Activated CD8-positive, alpha-beta memory T cell treated with anti-CD3 and anti-CD28 coated beads for 36 hours (primary cell): ENCODE measurements around the gene TAS2R38. TPM values are rescaled to one million over a fixed set of nuclear protein-coding genes. Genes with fewer than 3 reads are reported as not detected.
"Not testable (repeated sequence)": the region's sequence is repeated elsewhere in the genome, so short reads cannot be mapped to it uniquely, and the experiment has no call there.

Experiments used
- CTCF ChIA-PET: fragments of 350-600 bp; sonication (Branson Sonifier 250); formaldehyde crosslinking; loops from one replicate; lab custom pipeline; 2021; ENCODE audit warnings: antibody characterized with exemption; lab: Charles Lee
- POLR2A ChIA-PET: fragments of 350-600 bp; sonication (Branson Sonifier 250); formaldehyde crosslinking; loops from one replicate; lab custom pipeline; 2021; ENCODE audit warnings: antibody characterized with exemption; lab: Charles Lee
- total RNA-seq, 2 experiments: library from RNA; stranded (reverse); gene quantifications; one replicate each; pipeline ENCODE4 v1.2.3, GENCODE V29; 2021

Gene TAS2R38
- not detected for total RNA-seq

- ChIA-PET POLR2A (interaction anchor here (0.6 kb wide), 1 partner anchor 11 kb away, joined by 3 read pairs; no protein-coding TSS in a partner anchor), CTCF (interaction anchor here (3.5 kb wide), 1 partner anchor 329 kb away, joined by 17 read pairs; no protein-coding TSS in a partner anchor)
These were observed at the start of gene TAS2R38 for GRCh38 chr7:141973673-141974072. TAS2R38 (minus strand) TSS chr7:141973773; CDS start chr7:141973689, 84 bp downstream.

DNA sequence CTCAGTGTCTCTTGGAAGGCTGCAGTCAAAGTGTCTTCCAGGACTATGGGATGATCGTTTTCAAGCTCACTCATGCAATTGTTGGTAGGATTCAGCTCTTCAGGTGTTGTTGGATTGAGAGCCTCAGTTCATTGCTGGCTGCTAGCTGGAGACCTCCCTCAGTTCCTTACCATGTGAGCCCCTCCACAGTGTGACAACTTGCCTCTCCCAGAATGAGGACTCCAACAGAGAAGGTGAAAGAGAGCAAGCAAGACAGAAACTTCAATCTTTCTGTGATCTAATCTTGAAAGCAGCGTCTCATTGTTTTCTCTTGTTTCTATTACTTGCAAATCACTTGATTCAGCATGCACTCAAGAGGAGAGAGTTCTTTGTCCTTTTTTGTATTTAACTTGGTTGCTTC is 44.6 kb upstream of the TAS2R38 start:
- ChIA-PET CTCF (no interaction called here), POLR2A (no interaction called here)

- ChIA-PET CTCF (no interaction called here), POLR2A (no interaction called here)
These were observed 43.9 kb upstream of the TAS2R38 start for GRCh38 chr7:142017451-142017850.

GRCh38 chr7:142012825-142013511 is 39.4 kb upstream of the TAS2R38 start:
- POLR2A ChIA-PET, result no interaction called here
- CTCF ChIA-PET, result no interaction called here

DNA sequence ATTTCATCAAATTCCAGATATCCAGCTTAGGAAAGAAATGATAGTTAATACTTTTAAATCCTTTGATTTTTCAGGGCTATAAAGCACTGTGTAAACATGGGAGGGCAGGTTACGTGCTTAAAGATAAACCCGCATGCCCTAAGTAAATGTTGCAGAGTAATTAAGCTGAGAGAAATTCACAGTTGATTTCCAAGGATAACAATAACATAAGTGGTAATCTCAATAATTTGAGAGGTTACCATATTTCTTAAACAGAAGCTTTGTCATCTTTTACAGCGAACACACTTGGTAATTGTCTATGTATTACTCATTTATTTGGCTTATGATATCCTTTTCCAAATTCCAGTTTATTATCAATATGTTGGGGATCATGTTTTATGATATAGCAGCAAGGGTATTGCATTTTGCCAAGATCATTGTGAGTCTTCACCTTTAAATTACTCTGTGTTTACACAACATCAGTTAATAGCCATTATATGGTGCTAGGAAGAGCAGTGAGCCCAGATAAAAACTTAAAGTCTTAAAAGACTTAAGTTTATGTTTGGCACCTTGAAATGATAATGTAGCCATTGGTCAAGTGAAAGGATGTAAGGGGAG is 37.5 kb upstream of the TAS2R38 start:
- CTCF ChIA-PET, result no interaction called here

GRCh38 chr7:142009187-142009586 is 35.6 kb upstream of the TAS2R38 start:
- CTCF ChIA-PET, result no interaction called here
- POLR2A ChIA-PET, result no interaction called here

More for the DNA sequence above, 37.5 kb upstream of the TAS2R38 start:
- POLR2A ChIA-PET, result no interaction called here

- CTCF ChIA-PET, result no interaction called here
- POLR2A ChIA-PET, result no interaction called here
These were observed 33.0 kb upstream of the TAS2R38 start for GRCh38 chr7:142006577-142006976.

- ChIA-PET CTCF (no interaction called here), POLR2A (no interaction called here)
These were observed 28.6 kb upstream of the TAS2R38 start for GRCh38 chr7:142002179-142002578.

DNA sequence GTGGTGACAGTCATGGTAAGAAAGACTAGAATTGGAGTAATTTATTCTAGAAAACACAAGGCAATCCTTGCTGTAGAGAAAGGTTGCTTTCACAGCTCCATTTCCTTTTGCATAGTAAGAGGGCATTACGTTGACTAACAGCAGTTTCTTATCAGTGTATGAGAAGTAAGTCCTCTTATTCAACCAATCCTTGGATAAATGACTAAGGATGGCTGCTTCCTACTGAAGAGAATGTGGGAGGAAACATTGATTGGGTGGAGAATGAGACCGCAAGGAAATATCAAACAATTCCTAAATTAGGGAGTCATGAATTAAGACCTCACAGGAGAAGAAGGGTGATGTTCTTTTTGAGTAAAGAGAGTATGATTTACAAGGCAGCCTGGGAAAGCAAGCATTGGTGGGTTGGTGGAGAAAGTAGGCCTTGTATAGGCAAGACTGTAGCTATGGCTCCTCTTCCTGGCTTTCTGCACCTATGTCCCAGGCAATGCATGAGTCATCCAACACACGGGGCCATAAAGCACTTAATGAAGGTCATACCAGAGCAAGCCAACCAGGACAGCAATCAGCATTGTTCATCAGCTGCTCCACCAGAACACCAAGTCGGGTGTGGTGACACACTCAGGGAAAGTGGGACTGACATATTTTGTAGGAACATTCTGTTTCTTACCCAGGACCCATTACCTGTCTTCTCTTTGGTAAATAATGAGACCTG is 27.7 kb upstream of the TAS2R38 start:
- ChIA-PET CTCF (no interaction called here), POLR2A (no interaction called here)

DNA sequence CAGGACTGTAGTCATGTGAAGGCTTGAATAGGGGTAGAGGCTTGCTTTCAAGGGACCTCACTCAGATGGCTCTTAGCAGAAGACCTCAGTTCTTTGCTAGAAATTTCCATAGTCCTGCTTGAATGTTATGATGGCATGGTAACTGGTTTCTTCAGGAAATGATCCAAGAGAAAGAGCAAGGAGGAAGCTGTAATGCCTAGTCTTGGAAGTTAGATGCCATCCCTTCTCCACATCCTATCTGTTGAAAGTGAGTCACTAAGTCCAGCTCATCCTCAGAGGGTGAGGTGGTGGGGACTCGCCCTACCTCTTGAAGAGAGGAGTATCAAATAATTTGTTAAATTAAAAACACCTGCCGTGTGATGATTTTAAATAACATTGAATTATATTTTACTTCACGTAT is 26.7 kb upstream of the TAS2R38 start:
- ChIA-PET CTCF (no interaction called here), POLR2A (no interaction called here)

DNA sequence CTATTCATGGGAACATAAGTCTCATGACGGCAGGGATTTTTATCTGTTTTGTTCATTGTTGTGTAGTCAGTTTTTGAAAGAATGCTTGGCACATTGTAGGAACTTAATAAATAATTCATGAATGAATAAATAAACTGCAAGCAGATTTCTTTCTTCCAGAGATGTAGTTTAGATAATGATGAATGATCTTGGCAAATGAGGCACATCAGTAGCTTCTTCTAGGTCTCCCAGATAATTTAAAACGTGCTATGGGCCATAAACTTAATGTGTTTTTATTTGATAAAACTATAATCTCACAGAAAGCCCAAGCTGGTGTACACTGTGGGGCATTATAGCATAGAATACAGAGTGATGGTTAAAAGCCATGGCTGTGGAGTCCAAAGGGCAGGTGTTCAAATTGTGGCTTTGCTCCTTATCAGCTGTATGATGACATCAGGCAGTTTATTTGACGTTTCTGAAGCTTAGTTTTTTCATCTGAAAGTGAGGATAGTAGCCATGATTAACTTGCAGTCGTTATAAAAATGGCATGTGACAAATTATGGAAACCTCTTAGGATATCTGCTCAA is 25.6 kb upstream of the TAS2R38 start:
- CTCF ChIA-PET, result no interaction called here
- POLR2A ChIA-PET, result no interaction called here

- POLR2A ChIA-PET, result no interaction called here
- CTCF ChIA-PET, result no interaction called here
These were observed 19.8 kb upstream of the TAS2R38 start for GRCh38 chr7:141993354-141993753.

DNA sequence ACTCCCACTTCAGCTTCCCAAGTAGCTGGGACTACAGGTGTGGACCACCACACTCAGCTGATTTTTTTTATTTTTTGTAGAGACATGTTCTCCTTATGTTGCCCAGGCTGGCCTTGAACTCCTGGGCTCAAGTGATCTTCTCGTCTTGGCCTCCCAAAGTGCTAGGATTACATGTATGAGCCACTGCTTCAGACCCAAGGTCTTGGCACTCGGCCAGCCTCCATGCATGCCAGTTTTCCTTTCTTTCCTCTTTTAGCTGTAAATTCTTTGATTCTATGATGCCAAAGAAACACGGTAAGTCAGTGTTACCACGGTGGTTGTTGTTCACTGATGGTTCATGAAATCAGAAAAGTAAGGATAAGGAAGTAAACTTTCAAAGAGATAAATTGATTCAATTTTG is 19.1 kb upstream of the TAS2R38 start:
- ChIA-PET CTCF (interaction anchor here (0.6 kb wide), 1 partner anchor 255 kb away, joined by 4 read pairs; no protein-coding TSS in a partner anchor), POLR2A (no interaction called here)

DNA sequence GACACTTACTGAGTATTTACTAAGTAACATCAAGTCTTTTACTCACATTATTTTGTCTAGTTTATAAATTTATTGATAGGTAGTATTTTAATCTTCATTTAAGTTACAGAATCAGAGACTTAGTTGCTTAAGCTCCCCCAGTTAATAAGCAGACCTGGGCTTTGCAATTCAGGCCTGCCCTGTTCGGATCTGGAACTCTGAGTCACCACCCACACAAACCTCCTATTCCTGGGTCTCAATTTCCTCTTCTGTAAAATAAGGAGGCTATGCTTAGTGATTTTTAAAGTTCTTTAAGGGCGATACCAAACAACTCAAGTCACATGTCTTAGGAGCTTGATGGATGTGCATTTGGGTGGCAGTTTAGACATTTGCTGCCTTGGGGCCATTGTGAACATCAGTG is 18.6 kb upstream of the TAS2R38 start:
- ChIA-PET POLR2A (no interaction called here), CTCF (interaction anchor here (0.6 kb wide), 1 partner anchor 256 kb away, joined by 4 read pairs; no protein-coding TSS in a partner anchor)

GRCh38 chr7:141991140-141991539 is 17.6 kb upstream of the TAS2R38 start:
- POLR2A ChIA-PET, result no interaction called here
- CTCF ChIA-PET, result no interaction called here

DNA sequence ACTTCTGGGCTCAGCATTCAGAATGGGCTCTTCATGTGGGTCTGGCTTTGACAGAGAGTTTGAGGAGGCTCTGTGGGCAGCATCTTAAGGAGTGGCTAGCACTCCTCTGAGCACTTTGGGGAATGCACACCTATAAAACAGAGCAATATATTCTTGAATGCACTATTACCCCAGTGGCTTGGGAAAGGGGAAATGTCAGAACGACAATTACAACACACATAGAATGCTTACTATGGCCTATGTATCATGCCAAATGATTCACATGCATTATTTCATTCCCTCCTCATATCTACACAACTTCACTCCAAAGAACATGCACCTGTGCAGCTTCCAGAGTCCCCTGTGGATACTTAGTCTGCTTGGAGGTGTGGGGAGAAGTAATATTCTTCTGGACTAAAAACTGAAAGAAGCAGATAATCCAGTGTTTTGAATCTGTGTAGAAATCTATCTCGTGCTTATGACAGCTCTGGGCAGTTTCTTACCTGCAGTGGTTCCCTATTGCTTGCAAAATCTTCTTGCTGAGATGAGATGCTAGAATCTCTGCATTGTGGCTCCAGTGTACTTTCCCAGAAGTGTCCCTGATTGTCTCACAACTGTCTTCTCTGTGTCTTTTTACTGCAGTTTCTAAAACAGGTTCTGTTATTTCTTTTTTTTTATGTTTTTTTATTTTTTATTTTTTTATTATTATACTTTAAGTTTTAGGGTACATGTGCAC is 16.6 kb upstream of the TAS2R38 start:
- CTCF ChIA-PET, result no interaction called here
- POLR2A ChIA-PET, result no interaction called here

GRCh38 chr7:141987803-141988202 is 14.2 kb upstream of the TAS2R38 start:
- POLR2A ChIA-PET, result not testable (repeated sequence)
- CTCF ChIA-PET, result interaction anchor here (1.1 kb wide), 1 partner anchor 11 kb away, joined by 3 read pairs; no protein-coding TSS in a partner anchor

DNA sequence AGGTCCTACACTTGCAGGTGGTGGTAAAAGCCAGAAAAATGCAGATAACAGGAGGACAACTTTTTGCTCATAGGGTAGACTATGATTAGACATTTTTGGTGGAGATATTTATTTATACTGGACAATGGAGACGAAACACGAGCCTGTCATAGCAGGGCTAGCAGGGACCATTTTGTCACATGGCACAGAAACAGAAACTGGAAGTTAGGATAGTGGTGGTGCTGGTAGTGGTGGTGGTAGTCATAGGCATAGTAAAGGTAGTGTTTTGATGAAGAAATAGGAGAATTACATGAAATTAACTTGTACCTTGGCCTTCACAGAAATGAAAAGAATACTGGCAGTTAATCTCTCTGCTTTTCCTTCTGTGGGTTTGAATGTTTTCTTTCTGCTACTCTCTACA is 13.3 kb upstream of the TAS2R38 start:
- CTCF ChIA-PET, result interaction anchor here (1.1 kb wide), 1 partner anchor 11 kb away, joined by 3 read pairs; no protein-coding TSS in a partner anchor
- POLR2A ChIA-PET, result no interaction called here

DNA sequence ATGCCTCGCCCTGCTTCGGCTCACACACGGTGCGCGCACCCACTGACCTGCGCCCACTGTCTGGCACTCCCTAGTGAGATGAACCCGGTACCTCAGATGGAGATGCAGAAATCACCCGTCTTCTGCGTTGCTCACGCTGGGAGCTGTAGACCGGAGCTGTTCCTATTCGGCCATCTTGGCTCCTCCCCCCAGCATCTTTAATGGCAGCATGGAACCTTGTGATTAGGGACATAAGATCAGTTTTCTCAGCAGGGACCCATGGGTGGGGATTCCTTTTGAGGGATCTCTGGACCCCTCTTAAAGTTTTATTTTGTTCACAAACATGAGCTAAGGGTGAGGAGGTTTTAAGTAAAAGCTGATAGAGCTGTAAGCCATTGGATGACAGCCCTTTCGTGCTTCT is 12.4 kb upstream of the TAS2R38 start:
- CTCF ChIA-PET, POLR2A ChIA-PET: not testable (repeated sequence)
